Stimulated activated CD4-positive, alpha-beta T cell treated with anti-CD3 and anti-CD28 coated beads, Interleukin-1b, Interleukin-23, amount 100 ng/mL, for 48 hours (primary cell): ENCODE data around the gene ZFP1.

Experiments used
- DNase-seq: peaks from one replicate; pipeline ENCODE4 v3.0.0-alpha.2; 2020

ZFP1 gene

GRCh38 chr16:75148311-75149195 lies at the start of gene ZFP1:
ZFP1 (plus strand) TSS chr16:75148524; CDS start chr16:75152952, 4,428 bp downstream.
- DNase-seq = peak; percentile 94

- DNase-seq = no peak
Measured at GRCh38 chr16:75099075-75099667, 49.2 kb upstream of the ZFP1 start.

- peak; percentile 49 for DNase-seq
Measured at GRCh38 chr16:75099738-75100602, 48.4 kb upstream of the ZFP1 start.

GRCh38 chr16:75100603-75100990 lies 47.7 kb upstream of the ZFP1 start:
- DNase-seq = no peak

- DNase-seq = no peak
Measured at GRCh38 chr16:75101635-75102034, 46.7 kb upstream of the ZFP1 start.

GRCh38 chr16:75102595-75102994 lies 45.7 kb upstream of the ZFP1 start:
- DNase-seq = no peak

GRCh38 chr16:75103994-75104393 lies 44.3 kb upstream of the ZFP1 start:
- DNase-seq = no peak

GRCh38 chr16:75104836-75105235 lies 43.5 kb upstream of the ZFP1 start:
- DNase-seq = no peak

GRCh38 chr16:75105306-75106061 lies 42.8 kb upstream of the ZFP1 start:
- DNase-seq = no peak

GRCh38 chr16:75106351-75107274 lies 41.7 kb upstream of the ZFP1 start:
- DNase-seq = no peak

GRCh38 chr16:75107505-75107904 lies 40.8 kb upstream of the ZFP1 start:
- DNase-seq = no peak

- peak; percentile 90 for DNase-seq
Measured at GRCh38 chr16:75108792-75109731, 39.3 kb upstream of the ZFP1 start.

- DNase-seq = no peak
Measured at GRCh38 chr16:75109732-75110243, 38.5 kb upstream of the ZFP1 start.

GRCh38 chr16:75110637-75111513 lies 37.4 kb upstream of the ZFP1 start:
- DNase-seq = peak; percentile 84

GRCh38 chr16:75111514-75111940 lies 36.8 kb upstream of the ZFP1 start:
- DNase-seq = no peak

- no peak for DNase-seq
Measured at GRCh38 chr16:75111961-75112733, 36.2 kb upstream of the ZFP1 start.

- no peak for DNase-seq
Measured at GRCh38 chr16:75112734-75113491, 35.4 kb upstream of the ZFP1 start.
